Measurements from ENCODE around the gene PLAAT1.

The PLAAT1 gene

GRCh38 chr3:193261970-193262369 is 20.9 kb downstream of the PLAAT1 start:
- DNase-seq: no peak

- DNase-seq: no peak
Observed at GRCh38 chr3:193262707-193263106, 21.7 kb downstream of the PLAAT1 start.

GRCh38 chr3:193269343-193270028 is 28.5 kb downstream of the PLAAT1 start:
- no peak for DNase-seq

- no peak for DNase-seq
Observed at GRCh38 chr3:193270451-193270850, 29.4 kb downstream of the PLAAT1 start.

GRCh38 chr3:193271101-193271840 is 30.2 kb downstream of the PLAAT1 start:
- no peak for DNase-seq

GRCh38 chr3:193292386-193292785 is 51.4 kb downstream of the PLAAT1 start:
- DNase-seq: no peak

- no peak for DNase-seq
Observed at GRCh38 chr3:193295985-193296384, 55.0 kb downstream of the PLAAT1 start.

GRCh38 chr3:193297421-193297820 is 56.4 kb downstream of the PLAAT1 start:
- no peak for DNase-seq

GRCh38 chr3:193301433-193301832 is 60.4 kb downstream of the PLAAT1 start:
- no peak for DNase-seq

- no peak for DNase-seq
Observed at GRCh38 chr3:193305356-193305755, 64.3 kb downstream of the PLAAT1 start.

- no peak for DNase-seq
Observed at GRCh38 chr3:193310914-193311723, 70.1 kb downstream of the PLAAT1 start.

- no peak for DNase-seq
Observed at GRCh38 chr3:193313061-193313958, 72.3 kb downstream of the PLAAT1 start.

GRCh38 chr3:193314161-193314560 is 73.1 kb downstream of the PLAAT1 start:
- no peak for DNase-seq

- no peak for DNase-seq
Observed at GRCh38 chr3:193317682-193318300, 76.8 kb downstream of the PLAAT1 start.
